Glutamatergic neuron (in vitro differentiated cells): ENCODE measurements around the gene PNPLA2. TPM values are rescaled to one million over a fixed set of nuclear protein-coding genes. Genes with fewer than 3 reads are reported as not detected.

Source experiments
- DNase-seq: peaks from one replicate; pipeline ENCODE4 v3.0.0; 2022
- H3K27ac Mint-ChIP-seq: one replicate; pipeline ENCODE4 v1.8.0; 2020; ENCODE audit warnings: mild to moderate bottlenecking, mixed read lengths, inconsistent platforms; ENCODE audit not compliant: unreplicated experiment
- H3K27me3 Mint-ChIP-seq: one replicate; pipeline ENCODE4 v1.8.0; 2020; ENCODE audit warnings: mild to moderate bottlenecking, moderate library complexity, mixed read lengths, inconsistent platforms; ENCODE audit not compliant: unreplicated experiment
- H3K36me3 Mint-ChIP-seq: one replicate; pipeline ENCODE4 v1.8.0; 2020; ENCODE audit warnings: mild to moderate bottlenecking, mixed read lengths, inconsistent platforms; ENCODE audit not compliant: unreplicated experiment
- H3K4me1 Mint-ChIP-seq: one replicate; pipeline ENCODE4 v1.8.0; 2020; ENCODE audit warnings: mild to moderate bottlenecking, low read depth, mixed read lengths, inconsistent platforms; ENCODE audit not compliant: unreplicated experiment
- H3K4me3 Mint-ChIP-seq: one replicate; pipeline ENCODE4 v1.8.0; 2020; ENCODE audit warnings: mild to moderate bottlenecking, mixed read lengths, inconsistent platforms; ENCODE audit not compliant: unreplicated experiment
- H3K9me3 Mint-ChIP-seq: one replicate; pipeline ENCODE4 v1.8.0; 2020; ENCODE audit warnings: mild to moderate bottlenecking, moderate library complexity, mixed read lengths, inconsistent platforms; ENCODE audit not compliant: unreplicated experiment
- total RNA-seq: library from RNA; stranded (reverse); fragmentation: NEBNext Ultra II Directional; extraction: Animal tissue kit (Norgen Biotek cat#: 25700); gene quantifications from one replicate; pipeline ENCODE4 v1.2.1, GENCODE V29; 2021; ENCODE audit not compliant: unreplicated experiment
- TF ChIP-seq, protein P1 (sequence below): fragments of 200-600 bp; sonication (generic); IDR thresholded peaks from one replicate; pipeline ENCODE4 v1.5.0; 2021; ENCODE audit not compliant: partially characterized antibody, unreplicated experiment

PNPLA2 gene
- total RNA-seq, 1 donor from 2014 or later: 32.3 TPM

DNA sequence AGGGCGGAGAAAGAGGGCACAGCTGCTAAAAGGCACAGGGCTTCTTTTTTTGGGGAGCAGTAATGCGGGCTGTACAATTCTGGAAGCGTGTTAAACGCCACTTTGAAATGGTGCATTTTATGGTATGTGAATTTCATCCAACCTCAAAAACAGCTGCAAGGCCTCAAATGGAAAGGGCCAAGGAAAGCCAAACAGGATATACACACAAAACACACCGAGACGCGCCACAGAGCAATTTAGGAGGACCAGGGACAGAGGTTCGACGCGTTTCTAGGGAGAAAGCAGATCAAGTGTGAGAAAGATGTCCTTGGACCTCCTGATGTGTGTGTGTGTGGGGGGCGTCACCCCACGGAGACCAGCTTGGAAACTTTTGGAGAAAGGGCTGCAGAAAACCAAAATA lies 55.0 kb downstream of the PNPLA2 start:
- Mint-ChIP-seq H3K4me1 (peaks cover 6% of the 10 kb centered on the region), H3K4me3 (no peak overlapping the region), H3K27ac (peak overlapping the region; percentile 72), H3K9me3 (no peaks in the 10 kb centered on the region), H3K36me3 (no peaks in the 10 kb centered on the region), H3K27me3 (peaks cover 11% of the 10 kb centered on the region)
- no peak for DNase-seq
- TF ChIP-seq, protein P1, sequence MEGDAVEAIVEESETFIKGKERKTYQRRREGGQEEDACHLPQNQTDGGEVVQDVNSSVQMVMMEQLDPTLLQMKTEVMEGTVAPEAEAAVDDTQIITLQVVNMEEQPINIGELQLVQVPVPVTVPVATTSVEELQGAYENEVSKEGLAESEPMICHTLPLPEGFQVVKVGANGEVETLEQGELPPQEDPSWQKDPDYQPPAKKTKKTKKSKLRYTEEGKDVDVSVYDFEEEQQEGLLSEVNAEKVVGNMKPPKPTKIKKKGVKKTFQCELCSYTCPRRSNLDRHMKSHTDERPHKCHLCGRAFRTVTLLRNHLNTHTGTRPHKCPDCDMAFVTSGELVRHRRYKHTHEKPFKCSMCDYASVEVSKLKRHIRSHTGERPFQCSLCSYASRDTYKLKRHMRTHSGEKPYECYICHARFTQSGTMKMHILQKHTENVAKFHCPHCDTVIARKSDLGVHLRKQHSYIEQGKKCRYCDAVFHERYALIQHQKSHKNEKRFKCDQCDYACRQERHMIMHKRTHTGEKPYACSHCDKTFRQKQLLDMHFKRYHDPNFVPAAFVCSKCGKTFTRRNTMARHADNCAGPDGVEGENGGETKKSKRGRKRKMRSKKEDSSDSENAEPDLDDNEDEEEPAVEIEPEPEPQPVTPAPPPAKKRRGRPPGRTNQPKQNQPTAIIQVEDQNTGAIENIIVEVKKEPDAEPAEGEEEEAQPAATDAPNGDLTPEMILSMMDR: no peak

Other genes starting within 250 kb of the PNPLA2 start
- 41.6 TPM for gene PHRF1, start 242.4 kb upstream of the PNPLA2 start, total RNA-seq
- gene IRF7, start 203.0 kb upstream of the PNPLA2 start, total RNA-seq: 17.7 TPM
- not detected for gene CDHR5, start 194.0 kb upstream of the PNPLA2 start, total RNA-seq
- not detected for gene SCT, start 191.7 kb upstream of the PNPLA2 start, total RNA-seq
- 2.9 TPM for gene DRD4, start 181.6 kb upstream of the PNPLA2 start, total RNA-seq
- 51.5 TPM for gene DEAF1, start 123.7 kb upstream of the PNPLA2 start, total RNA-seq
- gene TMEM80, start 123.1 kb upstream of the PNPLA2 start, total RNA-seq: 29.7 TPM
- gene EPS8L2, start 112.7 kb upstream of the PNPLA2 start, total RNA-seq: 12.7 TPM
- gene TALDO1, start 71.5 kb upstream of the PNPLA2 start, total RNA-seq: 182 TPM
- gene GATD1, start 41.4 kb upstream of the PNPLA2 start, total RNA-seq: 67.5 TPM
- gene CEND1, start 28.8 kb upstream of the PNPLA2 start, total RNA-seq: 58.7 TPM
- 93.9 TPM for gene SLC25A22, start 20.6 kb upstream of the PNPLA2 start, total RNA-seq
- gene PIDD1, start 13.7 kb upstream of the PNPLA2 start, total RNA-seq: 37.0 TPM
- 997 TPM for gene RPLP2, start 8.9 kb upstream of the PNPLA2 start, total RNA-seq
- 19.7 TPM for gene CRACR2B, start 9.0 kb downstream of the PNPLA2 start, total RNA-seq
- gene CD151, start 14.0 kb downstream of the PNPLA2 start, total RNA-seq: 346 TPM
- 106 TPM for gene POLR2L, start 23.6 kb downstream of the PNPLA2 start, total RNA-seq
- gene TSPAN4, start 23.9 kb downstream of the PNPLA2 start, total RNA-seq: 82.5 TPM
- 56.1 TPM for gene CHID1, start 91.9 kb downstream of the PNPLA2 start, total RNA-seq
- gene AP2A2, start 107.0 kb downstream of the PNPLA2 start, total RNA-seq: 228 TPM
- not detected for gene MUC6, start 217.8 kb downstream of the PNPLA2 start, total RNA-seq